DND-41 (cell line): ENCODE results near the gene LTBP3.

ENCODE experiments used
- ATAC-seq: fragments of 200-7000 bp; cut with Tn5 transposase; 3 replicates; pipeline ENCODE4 v1.9.1; 2021; ENCODE audit warnings: low read depth; ENCODE audit not compliant: insufficient read depth
- DNase-seq: peaks from one replicate; pipeline ENCODE4 v3.0.0-alpha.2; 2020
- H2AFZ ChIP-seq: 2 replicates; pipeline ENCODE4 v1.6.0; 2012; ENCODE audit warnings: low read depth, low read length
- H3K27ac ChIP-seq: 2 replicates; pipeline ENCODE4 v1.5.1; 2012; ENCODE audit warnings: low read length, inconsistent platforms
- H3K27me3 ChIP-seq: fragments of 200-600 bp; sonication (generic); 2 replicates; pipeline ENCODE4 v1.6.0; 2012; ENCODE audit warnings: low read length, mild to moderate bottlenecking, inconsistent platforms; ENCODE audit not compliant: insufficient read depth, poor library complexity
- H3K36me3 ChIP-seq: 2 replicates; pipeline ENCODE4 v1.5.1; 2012; ENCODE audit warnings: low read length, inconsistent platforms; ENCODE audit not compliant: insufficient read depth
- H3K4me1 ChIP-seq: 2 replicates; pipeline ENCODE4 v1.5.1; 2012; ENCODE audit warnings: mild to moderate bottlenecking, low read length; ENCODE audit not compliant: insufficient read depth
- H3K4me2 ChIP-seq: 2 replicates; pipeline ENCODE4 v1.6.0; 2012; ENCODE audit warnings: mild to moderate bottlenecking, moderate library complexity, low read length, inconsistent platforms; ENCODE audit not compliant: insufficient read depth
- H3K4me3 ChIP-seq, 2 experiments: fragments of 200-600 bp in 1 of 2; shearing (Covaris generic) in 1 of 2; 2 replicates each; pipeline ENCODE4 v1.5.1; 2012 to 2016; ENCODE audit warnings: inconsistent platforms in 2 of 2, low read length in 2 of 2, mild to moderate bottlenecking in 2 of 2, low read depth in 1 of 2, moderate library complexity in 1 of 2
- H3K79me2 ChIP-seq: 2 replicates; pipeline ENCODE4 v1.6.0; 2012; ENCODE audit warnings: low read length, inconsistent platforms; ENCODE audit not compliant: insufficient read depth
- H3K9ac ChIP-seq: 2 replicates; pipeline ENCODE4 v1.6.0; 2012; ENCODE audit warnings: low read depth, mild to moderate bottlenecking, inconsistent platforms, low read length, moderate library complexity
- H3K9me3 ChIP-seq: 2 replicates; pipeline ENCODE4 v1.5.1; 2012; ENCODE audit warnings: low read length, moderate library complexity, mild to moderate bottlenecking, inconsistent platforms; ENCODE audit not compliant: insufficient read depth, severe bottlenecking
- H4K20me1 ChIP-seq: 2 replicates; pipeline ENCODE4 v1.6.0; 2012; ENCODE audit warnings: low read length; ENCODE audit not compliant: insufficient read depth
- CTCF ChIP-seq: IDR thresholded peaks from 2 replicates; pipeline ENCODE4 v1.5.1; 2012; ENCODE audit warnings: borderline replicate concordance, low read length, moderate library complexity, mild to moderate bottlenecking; ENCODE audit not compliant: poor library complexity, severe bottlenecking; ENCODE audit errors: extremely low read depth
- EZH2 ChIP-seq: IDR thresholded peaks from 3 replicates; pipeline ENCODE4 v1.6.1; 2012; ENCODE audit warnings: borderline replicate concordance, low read depth, mild to moderate bottlenecking, moderate library complexity, low read length, inconsistent platforms; ENCODE audit not compliant: severe bottlenecking

The LTBP3 gene

GRCh38 chr11:65586676-65587075 is 28.5 kb upstream of the LTBP3 start:
- H2AFZ ChIP-seq, result no peak overlapping the region
- no peak overlapping the region for H3K4me2 ChIP-seq
- DNase-seq, result no peak
- no peak overlapping the region for H3K27ac ChIP-seq
- peaks cover 4% of the 10 kb centered on the region; the same call in 1 of the 2 replicates for H4K20me1 ChIP-seq
- no peaks in the 10 kb centered on the region for H3K9me3 ChIP-seq
- peaks cover 46% of the 10 kb centered on the region for H3K36me3 ChIP-seq
- H3K79me2 ChIP-seq, result no peaks in the 10 kb centered on the region
- ATAC-seq, result no peak
- H3K4me3 ChIP-seq, result no peak overlapping the region
- H3K4me1 ChIP-seq, result no peaks in the 10 kb centered on the region
- no peaks in the 10 kb centered on the region for H3K27me3 ChIP-seq
- H3K9ac ChIP-seq, result no peak overlapping the region
- TF ChIP-seq CTCF, result no peak
- TF ChIP-seq EZH2, result no peak

- Histone ChIP-seq H3K36me3 (peaks cover 47% of the 10 kb centered on the region), H3K27me3 (no peaks in the 10 kb centered on the region), H4K20me1 (peaks cover 4% of the 10 kb centered on the region; the same call in 1 of the 2 replicates), H2AFZ (no peak overlapping the region), H3K27ac (no peak overlapping the region), H3K4me1 (no peaks in the 10 kb centered on the region), H3K4me2 (no peak overlapping the region), H3K9ac (no peak overlapping the region), H3K4me3 (no peak overlapping the region), H3K79me2 (no peaks in the 10 kb centered on the region), H3K9me3 (no peaks in the 10 kb centered on the region)
- no peak for DNase-seq
- ATAC-seq, result no peak
- TF ChIP-seq CTCF, result no peak
- no peak for TF ChIP-seq EZH2
Measured at GRCh38 chr11:65586247-65586630, 28.1 kb upstream of the LTBP3 start.

GRCh38 chr11:65585396-65586246 is 27.5 kb upstream of the LTBP3 start:
- H3K27ac ChIP-seq, result no peak overlapping the region
- no peak overlapping the region for H3K9ac ChIP-seq
- no peak for DNase-seq

More at GRCh38 chr11:65585396-65586246, 27.5 kb upstream of the LTBP3 start:
- peaks cover 51% of the 10 kb centered on the region for H3K36me3 ChIP-seq
- H3K4me2 ChIP-seq, result no peak overlapping the region
- H4K20me1 ChIP-seq, result peaks cover 4% of the 10 kb centered on the region; the same call in 1 of the 2 replicates
- H3K27me3 ChIP-seq, result no peaks in the 10 kb centered on the region
- TF ChIP-seq CTCF (no peak), EZH2 (no peak)
- H3K79me2 ChIP-seq, result no peaks in the 10 kb centered on the region
- H3K4me3 ChIP-seq, result no peak overlapping the region
- no peak overlapping the region for H2AFZ ChIP-seq
- H3K4me1 ChIP-seq, result no peaks in the 10 kb centered on the region
- no peak for ATAC-seq
- no peaks in the 10 kb centered on the region for H3K9me3 ChIP-seq
